HG03039 (cell line): ENCODE data around the gene CDC42EP4.
"Not testable (repeated sequence)": the region's sequence is repeated elsewhere in the genome, so short reads cannot be mapped to it uniquely, and the experiment has no call there.

Source experiments
- ATAC-seq: cut with Tn5 transposase; IDR thresholded peaks from one replicate; pipeline ENCODE4 v1.9.1; 2021; ENCODE audit warnings: mild to moderate bottlenecking, moderate library complexity; ENCODE audit not compliant: unreplicated experiment

The CDC42EP4 gene

GRCh38 chr17:73343168-73343634, 31.4 kb upstream of the CDC42EP4 start:
- ATAC-seq, result no peak

- no peak for ATAC-seq
Observed at GRCh38 chr17:73342541-73343167, 30.9 kb upstream of the CDC42EP4 start.

- no peak for ATAC-seq
Observed at GRCh38 chr17:73342050-73342522, 30.3 kb upstream of the CDC42EP4 start.

- no peak for ATAC-seq
Observed at GRCh38 chr17:73341350-73342049, 29.7 kb upstream of the CDC42EP4 start.

GRCh38 chr17:73340093-73340596, 28.3 kb upstream of the CDC42EP4 start:
- ATAC-seq, result no peak

- no peak for ATAC-seq
Observed at GRCh38 chr17:73338566-73339197, 26.9 kb upstream of the CDC42EP4 start.

- ATAC-seq, result no peak
Observed at GRCh38 chr17:73338050-73338521, 26.3 kb upstream of the CDC42EP4 start.

GRCh38 chr17:73337330-73337710, 25.5 kb upstream of the CDC42EP4 start:
- ATAC-seq, result no peak

GRCh38 chr17:73336408-73337329, 24.9 kb upstream of the CDC42EP4 start:
- no peak for ATAC-seq

- no peak for ATAC-seq
Observed at GRCh38 chr17:73335591-73336407, 24.0 kb upstream of the CDC42EP4 start.

GRCh38 chr17:73334771-73335513, 23.1 kb upstream of the CDC42EP4 start:
- no peak for ATAC-seq

GRCh38 chr17:73333445-73333844, 21.6 kb upstream of the CDC42EP4 start:
- ATAC-seq, result not testable (repeated sequence)

- ATAC-seq, result no peak
Observed at GRCh38 chr17:73331060-73331459, 19.3 kb upstream of the CDC42EP4 start.

- ATAC-seq, result no peak
Observed at GRCh38 chr17:73327676-73328075, 15.9 kb upstream of the CDC42EP4 start.

- ATAC-seq, result no peak
Observed at GRCh38 chr17:73325527-73325842, 13.7 kb upstream of the CDC42EP4 start.

- no peak for ATAC-seq
Observed at GRCh38 chr17:73324711-73325526, 13.1 kb upstream of the CDC42EP4 start.

- ATAC-seq, result no peak
Observed at GRCh38 chr17:73324160-73324475, 12.3 kb upstream of the CDC42EP4 start.

- ATAC-seq, result no peak
Observed at GRCh38 chr17:73323409-73324159, 11.8 kb upstream of the CDC42EP4 start.
